Measurements from ENCODE around the gene SYCP2.

SYCP2 gene

GRCh38 chr20:59831916-59832270, 101.5 kb downstream of the SYCP2 start:
- H3K4me1 ChIP-seq (ENCODE audit: control insufficient read depth, insufficient read depth, low read length, poor library complexity, severe bottlenecking) = no peaks in the 10 kb centered on the region
- no peaks in the 10 kb centered on the region for H3K27me3 ChIP-seq (replicated peaks; ENCODE audit: control insufficient read depth, insufficient read depth, low read length, poor library complexity, severe bottlenecking)
- DNase-seq = no peak
- no peaks in the 10 kb centered on the region for H3K9me3 ChIP-seq (ENCODE audit: control insufficient read depth, low read length)
- H3K27ac ChIP-seq (ENCODE audit: insufficient read depth, low read length, poor library complexity, severe bottlenecking) = no peak overlapping the region
- H3K4me3 ChIP-seq (ENCODE audit: insufficient read depth, low read depth, low read length, poor library complexity, severe bottlenecking) = no peak overlapping the region
- H3K36me3 ChIP-seq (ENCODE audit: control insufficient read depth, insufficient read depth, low read length) = no peaks in the 10 kb centered on the region

- H3K4me3 ChIP-seq (ENCODE audit: insufficient read depth, low read depth, low read length, poor library complexity, severe bottlenecking) = no peak overlapping the region
- H3K36me3 ChIP-seq (ENCODE audit: control insufficient read depth, insufficient read depth, low read length) = no peaks in the 10 kb centered on the region
- H3K9me3 ChIP-seq (ENCODE audit: control insufficient read depth, low read length) = no peaks in the 10 kb centered on the region
- no peak for DNase-seq
- H3K27ac ChIP-seq (ENCODE audit: insufficient read depth, low read length, poor library complexity, severe bottlenecking) = no peak overlapping the region
- no peaks in the 10 kb centered on the region for H3K27me3 ChIP-seq (replicated peaks; ENCODE audit: control insufficient read depth, insufficient read depth, low read length, poor library complexity, severe bottlenecking)
- no peaks in the 10 kb centered on the region for H3K4me1 ChIP-seq (ENCODE audit: control insufficient read depth, insufficient read depth, low read length, poor library complexity, severe bottlenecking)
These were observed 102.2 kb downstream of the SYCP2 start for GRCh38 chr20:59831024-59831915.

GRCh38 chr20:59830665-59831023, 102.8 kb downstream of the SYCP2 start:
- H3K36me3 ChIP-seq (ENCODE audit: control insufficient read depth, insufficient read depth, low read length) = no peaks in the 10 kb centered on the region
- DNase-seq = no peak
- no peak overlapping the region for H3K4me3 ChIP-seq (ENCODE audit: insufficient read depth, low read depth, low read length, poor library complexity, severe bottlenecking)
- H3K4me1 ChIP-seq (ENCODE audit: control insufficient read depth, insufficient read depth, low read length, poor library complexity, severe bottlenecking) = no peaks in the 10 kb centered on the region
- H3K27ac ChIP-seq (ENCODE audit: insufficient read depth, low read length, poor library complexity, severe bottlenecking) = no peak overlapping the region
- no peaks in the 10 kb centered on the region for H3K27me3 ChIP-seq (replicated peaks; ENCODE audit: control insufficient read depth, insufficient read depth, low read length, poor library complexity, severe bottlenecking)
- H3K9me3 ChIP-seq (ENCODE audit: control insufficient read depth, low read length) = no peaks in the 10 kb centered on the region

GRCh38 chr20:59829786-59830664, 103.4 kb downstream of the SYCP2 start:
- no peak for DNase-seq
- Histone ChIP-seq H3K4me1 (ENCODE audit: control insufficient read depth, insufficient read depth, low read length, poor library complexity, severe bottlenecking) (no peaks in the 10 kb centered on the region), H3K27ac (ENCODE audit: insufficient read depth, low read length, poor library complexity, severe bottlenecking) (no peak overlapping the region), H3K36me3 (ENCODE audit: control insufficient read depth, insufficient read depth, low read length) (no peaks in the 10 kb centered on the region), H3K4me3 (ENCODE audit: insufficient read depth, low read depth, low read length, poor library complexity, severe bottlenecking) (no peak overlapping the region), H3K9me3 (ENCODE audit: control insufficient read depth, low read length) (no peaks in the 10 kb centered on the region), H3K27me3 (replicated peaks; ENCODE audit: control insufficient read depth, insufficient read depth, low read length, poor library complexity, severe bottlenecking) (no peaks in the 10 kb centered on the region)

- no peaks in the 10 kb centered on the region for H3K4me1 ChIP-seq (ENCODE audit: control insufficient read depth, insufficient read depth, low read length, poor library complexity, severe bottlenecking)
- no peak overlapping the region for H3K4me3 ChIP-seq (ENCODE audit: insufficient read depth, low read depth, low read length, poor library complexity, severe bottlenecking)
- DNase-seq = no peak
- H3K27me3 ChIP-seq (replicated peaks; ENCODE audit: control insufficient read depth, insufficient read depth, low read length, poor library complexity, severe bottlenecking) = no peaks in the 10 kb centered on the region
- no peaks in the 10 kb centered on the region for H3K36me3 ChIP-seq (ENCODE audit: control insufficient read depth, insufficient read depth, low read length)
- no peaks in the 10 kb centered on the region for H3K9me3 ChIP-seq (ENCODE audit: control insufficient read depth, low read length)
- no peak overlapping the region for H3K27ac ChIP-seq (ENCODE audit: insufficient read depth, low read length, poor library complexity, severe bottlenecking)
These were observed 104.2 kb downstream of the SYCP2 start for GRCh38 chr20:59829054-59829785.

GRCh38 chr20:59828125-59829053, 105.0 kb downstream of the SYCP2 start:
- no peak for DNase-seq
- H3K4me1 ChIP-seq (ENCODE audit: control insufficient read depth, insufficient read depth, low read length, poor library complexity, severe bottlenecking) = no peaks in the 10 kb centered on the region
- no peaks in the 10 kb centered on the region for H3K9me3 ChIP-seq (ENCODE audit: control insufficient read depth, low read length)
- no peaks in the 10 kb centered on the region for H3K36me3 ChIP-seq (ENCODE audit: control insufficient read depth, insufficient read depth, low read length)
- no peak overlapping the region for H3K4me3 ChIP-seq (ENCODE audit: insufficient read depth, low read depth, low read length, poor library complexity, severe bottlenecking)
- no peak overlapping the region for H3K27ac ChIP-seq (ENCODE audit: insufficient read depth, low read length, poor library complexity, severe bottlenecking)
- H3K27me3 ChIP-seq (replicated peaks; ENCODE audit: control insufficient read depth, insufficient read depth, low read length, poor library complexity, severe bottlenecking) = no peaks in the 10 kb centered on the region

GRCh38 chr20:59827138-59828056, 106.0 kb downstream of the SYCP2 start:
- Histone ChIP-seq H3K4me1 (ENCODE audit: control insufficient read depth, insufficient read depth, low read length, poor library complexity, severe bottlenecking) (no peaks in the 10 kb centered on the region), H3K27ac (ENCODE audit: insufficient read depth, low read length, poor library complexity, severe bottlenecking) (no peak overlapping the region), H3K9me3 (ENCODE audit: control insufficient read depth, low read length) (no peaks in the 10 kb centered on the region), H3K36me3 (ENCODE audit: control insufficient read depth, insufficient read depth, low read length) (no peaks in the 10 kb centered on the region), H3K27me3 (replicated peaks; ENCODE audit: control insufficient read depth, insufficient read depth, low read length, poor library complexity, severe bottlenecking) (no peaks in the 10 kb centered on the region), H3K4me3 (ENCODE audit: insufficient read depth, low read depth, low read length, poor library complexity, severe bottlenecking) (no peak overlapping the region)
- DNase-seq = no peak

- Histone ChIP-seq H3K4me3 (ENCODE audit: insufficient read depth, low read depth, low read length, poor library complexity, severe bottlenecking) (no peak overlapping the region), H3K4me1 (ENCODE audit: control insufficient read depth, insufficient read depth, low read length, poor library complexity, severe bottlenecking) (no peaks in the 10 kb centered on the region), H3K27me3 (replicated peaks; ENCODE audit: control insufficient read depth, insufficient read depth, low read length, poor library complexity, severe bottlenecking) (no peaks in the 10 kb centered on the region), H3K27ac (ENCODE audit: insufficient read depth, low read length, poor library complexity, severe bottlenecking) (no peak overlapping the region), H3K36me3 (ENCODE audit: control insufficient read depth, insufficient read depth, low read length) (no peaks in the 10 kb centered on the region), H3K9me3 (ENCODE audit: control insufficient read depth, low read length) (no peaks in the 10 kb centered on the region)
- DNase-seq = no peak
These were observed 107.3 kb downstream of the SYCP2 start for GRCh38 chr20:59825944-59826759.

All from effector memory CD4-positive, alpha-beta T cell (primary cell).